ENCODE data around the gene ZNF546.
A peak's percentile ranks its signal among the peaks of the same experiment; 100 is the strongest.

Gene ZNF546

GRCh38 chr19:39996218-39996810, 546 bp upstream of the ZNF546 start:
- TF ChIP-seq, protein P1, sequence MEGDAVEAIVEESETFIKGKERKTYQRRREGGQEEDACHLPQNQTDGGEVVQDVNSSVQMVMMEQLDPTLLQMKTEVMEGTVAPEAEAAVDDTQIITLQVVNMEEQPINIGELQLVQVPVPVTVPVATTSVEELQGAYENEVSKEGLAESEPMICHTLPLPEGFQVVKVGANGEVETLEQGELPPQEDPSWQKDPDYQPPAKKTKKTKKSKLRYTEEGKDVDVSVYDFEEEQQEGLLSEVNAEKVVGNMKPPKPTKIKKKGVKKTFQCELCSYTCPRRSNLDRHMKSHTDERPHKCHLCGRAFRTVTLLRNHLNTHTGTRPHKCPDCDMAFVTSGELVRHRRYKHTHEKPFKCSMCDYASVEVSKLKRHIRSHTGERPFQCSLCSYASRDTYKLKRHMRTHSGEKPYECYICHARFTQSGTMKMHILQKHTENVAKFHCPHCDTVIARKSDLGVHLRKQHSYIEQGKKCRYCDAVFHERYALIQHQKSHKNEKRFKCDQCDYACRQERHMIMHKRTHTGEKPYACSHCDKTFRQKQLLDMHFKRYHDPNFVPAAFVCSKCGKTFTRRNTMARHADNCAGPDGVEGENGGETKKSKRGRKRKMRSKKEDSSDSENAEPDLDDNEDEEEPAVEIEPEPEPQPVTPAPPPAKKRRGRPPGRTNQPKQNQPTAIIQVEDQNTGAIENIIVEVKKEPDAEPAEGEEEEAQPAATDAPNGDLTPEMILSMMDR (conservative IDR thresholded peaks at IDR 0.05; ENCODE audit: low read depth, low read length) = no peak

DNA sequence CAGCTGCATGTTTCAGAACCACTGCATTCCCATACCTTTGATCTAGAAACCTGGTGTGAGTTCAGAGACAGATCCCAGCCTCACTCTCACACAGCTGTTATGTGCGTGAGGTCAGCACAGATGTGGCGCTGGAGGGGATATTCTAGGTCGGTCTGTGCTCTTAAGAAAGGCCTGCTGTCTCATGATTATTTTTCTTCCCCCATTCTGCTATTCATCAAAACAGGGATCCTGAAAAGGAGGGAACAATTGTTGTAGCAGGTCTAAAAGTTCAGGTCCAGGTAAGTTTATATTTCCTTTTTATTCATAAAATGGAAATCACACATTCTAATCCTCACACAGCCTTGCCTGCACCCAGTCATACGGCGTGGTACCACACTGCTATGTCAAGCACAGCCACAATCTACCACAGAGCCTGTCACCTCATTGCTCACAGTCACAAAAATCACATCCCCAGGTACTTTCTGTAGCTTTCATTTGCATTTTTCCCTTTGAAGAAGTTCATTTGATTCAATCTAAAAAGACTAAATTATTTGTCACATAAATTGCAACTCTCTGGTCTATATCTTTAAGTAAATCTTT, 867 bp downstream of the ZNF546 start:
- no peaks in the 10 kb centered on the region; the same call in 1 of the 2 replicates for H3K36me3 ChIP-seq (ENCODE audit: insufficient read depth)
- TF ChIP-seq, protein P1 (conservative IDR thresholded peaks at IDR 0.05; ENCODE audit: low read depth, low read length) = no peak
- H3K27ac ChIP-seq = peak overlapping the region; percentile 65
- H3K27me3 ChIP-seq (ENCODE audit: insufficient read depth, low read depth) = no peaks in the 10 kb centered on the region
- H3K79me2 ChIP-seq (ENCODE audit: insufficient read depth, low read depth) = peaks cover 18% of the 10 kb centered on the region; the same call in 1 of the 2 replicates
- peak overlapping the region; percentile 1 for H3K4me3 ChIP-seq (IDR thresholded peaks at IDR 0.05; ENCODE audit: insufficient read depth, low read depth, low read length)
- peak overlapping the region; percentile 99 for H2AFZ ChIP-seq (ENCODE audit: low read depth)
- no peaks in the 10 kb centered on the region for H4K20me1 ChIP-seq (ENCODE audit: insufficient read depth)
- H3K4me1 ChIP-seq (ENCODE audit: low read depth, poor library complexity, severe bottlenecking) = peaks cover 15% of the 10 kb centered on the region
- H3K4me2 ChIP-seq = peak overlapping the region; percentile 95; the same call in 1 of the 2 replicates
- peak overlapping the region; percentile 74; the same call in 1 of the 2 replicates for H3K9ac ChIP-seq

More at GRCh38 chr19:39996218-39996810, 546 bp upstream of the ZNF546 start:
- peak overlapping the region; percentile 99 for H2AFZ ChIP-seq (ENCODE audit: low read depth)
- H3K9ac ChIP-seq = peak overlapping the region; percentile 74
- H3K79me2 ChIP-seq (ENCODE audit: insufficient read depth, low read depth) = peaks cover 18% of the 10 kb centered on the region; the same call in 1 of the 2 replicates
- H3K4me3 ChIP-seq (IDR thresholded peaks at IDR 0.05; ENCODE audit: insufficient read depth, low read depth, low read length) = peak overlapping the region; percentile 68
- H3K4me1 ChIP-seq (ENCODE audit: low read depth, poor library complexity, severe bottlenecking) = peaks cover 15% of the 10 kb centered on the region
- no peaks in the 10 kb centered on the region; the same call in 1 of the 2 replicates for H3K36me3 ChIP-seq (ENCODE audit: insufficient read depth)
- no peaks in the 10 kb centered on the region for H3K27me3 ChIP-seq (ENCODE audit: insufficient read depth, low read depth)
- no peaks in the 10 kb centered on the region for H4K20me1 ChIP-seq (ENCODE audit: insufficient read depth)
- H3K27ac ChIP-seq = peak overlapping the region; percentile 65
- peak overlapping the region; percentile 95 for H3K4me2 ChIP-seq

- TF ChIP-seq, protein P1 (conservative IDR thresholded peaks at IDR 0.05; ENCODE audit: low read depth, low read length) = no peak
- peaks cover 15% of the 10 kb centered on the region; the same call in 1 of the 2 replicates for H3K79me2 ChIP-seq (ENCODE audit: insufficient read depth, low read depth)
- H3K4me3 ChIP-seq (IDR thresholded peaks at IDR 0.05; ENCODE audit: insufficient read depth, low read depth, low read length) = no peak overlapping the region
- no peaks in the 10 kb centered on the region for H3K27me3 ChIP-seq (ENCODE audit: insufficient read depth, low read depth)
- peak overlapping the region; percentile 65; the same call in 1 of the 2 replicates for H3K27ac ChIP-seq
- H2AFZ ChIP-seq (ENCODE audit: low read depth) = no peak overlapping the region
- peaks cover 15% of the 10 kb centered on the region for H3K4me1 ChIP-seq (ENCODE audit: low read depth, poor library complexity, severe bottlenecking)
- H4K20me1 ChIP-seq (ENCODE audit: insufficient read depth) = no peaks in the 10 kb centered on the region
- H3K4me2 ChIP-seq = no peak overlapping the region
- no peak overlapping the region for H3K9ac ChIP-seq
- no peaks in the 10 kb centered on the region; the same call in 1 of the 2 replicates for H3K36me3 ChIP-seq (ENCODE audit: insufficient read depth)
Measured at GRCh38 chr19:39998501-39998900, 1.6 kb downstream of the ZNF546 start.

DNA sequence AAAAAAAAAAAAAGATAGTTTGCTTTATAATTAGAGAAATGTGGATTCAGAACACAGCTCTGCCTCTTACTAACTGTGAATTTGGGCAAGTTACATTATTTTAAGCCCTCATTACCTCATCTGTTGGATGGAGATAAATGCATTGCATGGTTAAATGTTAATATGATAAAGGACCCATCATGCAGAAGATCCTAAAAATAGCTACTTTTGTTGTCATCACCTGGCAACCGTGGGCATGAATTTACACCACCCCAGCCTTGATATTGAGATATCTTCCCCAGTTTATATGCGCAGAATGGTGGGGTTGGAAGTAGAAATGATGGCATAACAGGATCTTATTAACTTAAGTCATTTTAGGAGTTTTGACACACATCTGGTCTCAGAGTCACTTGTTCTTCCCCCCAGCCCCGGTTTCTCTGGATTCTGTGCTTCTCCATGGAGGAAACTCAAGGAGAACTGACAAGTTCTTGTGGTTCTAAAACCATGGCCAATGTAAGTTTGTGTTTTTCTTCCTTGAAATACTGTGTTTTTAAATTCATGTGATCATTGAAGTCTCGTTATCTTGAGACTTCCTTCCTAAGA, 8.9 kb downstream of the ZNF546 start:
- H2AFZ ChIP-seq (ENCODE audit: low read depth) = no peak overlapping the region
- H3K4me1 ChIP-seq (ENCODE audit: low read depth, poor library complexity, severe bottlenecking) = peaks cover 10% of the 10 kb centered on the region
- H3K27me3 ChIP-seq (ENCODE audit: insufficient read depth, low read depth) = no peaks in the 10 kb centered on the region
- H3K79me2 ChIP-seq (ENCODE audit: insufficient read depth, low read depth) = no peaks in the 10 kb centered on the region
- no peaks in the 10 kb centered on the region for H4K20me1 ChIP-seq (ENCODE audit: insufficient read depth)
- no peaks in the 10 kb centered on the region for H3K36me3 ChIP-seq (ENCODE audit: insufficient read depth)
- H3K9ac ChIP-seq = no peak overlapping the region
- H3K27ac ChIP-seq = no peak overlapping the region
- H3K4me3 ChIP-seq (IDR thresholded peaks at IDR 0.05; ENCODE audit: insufficient read depth, low read depth, low read length) = no peak overlapping the region
- H3K4me2 ChIP-seq = no peak overlapping the region
- TF ChIP-seq, protein P1 (conservative IDR thresholded peaks at IDR 0.05; ENCODE audit: low read depth, low read length) = no peak
